HG03060 (cell line): ENCODE results near the gene EML4.
A peak's percentile ranks its signal among the peaks of the same experiment; 100 is the strongest.
"Not testable (repeated sequence)": the region's sequence is repeated elsewhere in the genome, so short reads cannot be mapped to it uniquely, and the experiment has no call there.

Experiments used
- ATAC-seq: cut with Tn5 transposase; IDR thresholded peaks from one replicate; pipeline ENCODE4 v1.9.1; 2021; ENCODE audit warnings: low read depth, moderate number of reproducible peaks; ENCODE audit not compliant: unreplicated experiment

The EML4 gene

GRCh38 chr2:42249887-42250286 is 80.7 kb downstream of the EML4 start:
- no peak for ATAC-seq

- ATAC-seq: no peak
These were observed 81.8 kb downstream of the EML4 start for GRCh38 chr2:42250925-42251324.

- ATAC-seq: no peak
These were observed 83.3 kb downstream of the EML4 start for GRCh38 chr2:42252464-42252863.

GRCh38 chr2:42254186-42254895 is 85.2 kb downstream of the EML4 start:
- ATAC-seq: no peak

- peak; percentile 74 for ATAC-seq
These were observed 87.4 kb downstream of the EML4 start for GRCh38 chr2:42256505-42256904.

GRCh38 chr2:42261518-42262195 is 92.5 kb downstream of the EML4 start:
- no peak for ATAC-seq

GRCh38 chr2:42266236-42266635 is 97.1 kb downstream of the EML4 start:
- ATAC-seq: no peak

- ATAC-seq: no peak
These were observed 98.4 kb downstream of the EML4 start for GRCh38 chr2:42267530-42267929.

- ATAC-seq: no peak
These were observed 99.5 kb downstream of the EML4 start for GRCh38 chr2:42268528-42269151.

- ATAC-seq: no peak
These were observed 101.6 kb downstream of the EML4 start for GRCh38 chr2:42270757-42271156.

GRCh38 chr2:42271246-42271645 is 102.1 kb downstream of the EML4 start:
- not testable (repeated sequence) for ATAC-seq

- no peak for ATAC-seq
These were observed 105.7 kb downstream of the EML4 start for GRCh38 chr2:42274863-42275262.

- ATAC-seq: no peak
These were observed 112.4 kb downstream of the EML4 start for GRCh38 chr2:42281416-42282081.

- no peak for ATAC-seq
These were observed 114.9 kb downstream of the EML4 start for GRCh38 chr2:42284019-42284418.

GRCh38 chr2:42286268-42286946 is 117.3 kb downstream of the EML4 start:
- no peak for ATAC-seq

- ATAC-seq: no peak
These were observed 119.7 kb downstream of the EML4 start for GRCh38 chr2:42288811-42289210.

GRCh38 chr2:42289222-42289621 is 120.1 kb downstream of the EML4 start:
- ATAC-seq: no peak

- ATAC-seq: no peak
These were observed 120.9 kb downstream of the EML4 start for GRCh38 chr2:42290005-42290404.

GRCh38 chr2:42293019-42293418 is 123.9 kb downstream of the EML4 start:
- ATAC-seq: no peak

GRCh38 chr2:42296226-42296625 is 127.1 kb downstream of the EML4 start:
- no peak for ATAC-seq
